ENCODE measurements around the gene SFXN4. TPM values are rescaled to one million over a fixed set of nuclear protein-coding genes. Genes with fewer than 3 reads are reported as not detected.
A peak's percentile ranks its signal among the peaks of the same experiment; 100 is the strongest.
"Not testable (repeated sequence)": the region's sequence is repeated elsewhere in the genome, so short reads cannot be mapped to it uniquely, and the experiment has no call there.

The SFXN4 gene
- polyA plus RNA-seq, 1 donor: 24.0 TPM

DNA sequence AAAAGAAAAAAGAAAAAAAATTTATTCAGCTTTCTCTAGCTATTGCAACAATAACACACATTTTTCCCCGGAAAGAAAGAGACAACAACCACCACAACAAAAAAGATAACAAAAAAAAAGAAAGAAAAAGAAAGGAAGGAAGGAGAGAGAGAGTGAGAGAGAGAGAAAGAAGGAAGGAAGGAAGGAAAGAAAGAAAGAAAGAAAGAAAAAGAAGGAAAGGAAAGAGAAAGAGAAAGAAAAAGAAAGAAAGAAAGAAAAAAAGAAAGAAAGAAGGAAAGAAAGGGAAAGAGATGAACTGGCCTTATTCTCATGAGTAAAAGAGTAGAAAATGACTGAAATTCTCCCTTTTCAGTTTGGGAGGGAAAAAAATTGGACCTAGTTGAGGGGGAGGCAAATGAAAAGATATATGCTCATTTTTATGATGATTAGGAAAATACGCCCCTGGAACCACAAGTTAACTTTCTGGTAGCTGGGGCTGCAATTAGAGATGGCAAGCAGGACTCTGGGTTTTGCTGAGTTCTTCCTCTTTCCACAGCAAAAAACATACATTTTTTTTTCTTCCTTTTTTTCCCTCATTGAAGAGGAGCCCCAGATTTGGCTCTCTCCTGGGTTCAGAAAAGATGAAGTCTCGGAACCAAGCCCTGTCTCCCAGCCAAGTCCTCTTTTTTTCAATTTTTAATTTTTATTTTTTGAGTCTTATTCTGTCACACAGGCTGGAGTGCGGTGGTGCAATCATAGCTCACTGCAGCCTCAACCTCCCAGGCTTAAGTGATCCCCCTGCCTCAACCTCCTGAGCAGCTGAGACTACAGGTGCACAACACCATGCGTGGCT lies 25.7 kb upstream of the SFXN4 start:
- DNase-seq (ENCODE audit: low read depth): no peak

GRCh38 chr10:119190353-119190752 lies 24.8 kb upstream of the SFXN4 start:
- no peak for DNase-seq (ENCODE audit: low read depth)

DNA sequence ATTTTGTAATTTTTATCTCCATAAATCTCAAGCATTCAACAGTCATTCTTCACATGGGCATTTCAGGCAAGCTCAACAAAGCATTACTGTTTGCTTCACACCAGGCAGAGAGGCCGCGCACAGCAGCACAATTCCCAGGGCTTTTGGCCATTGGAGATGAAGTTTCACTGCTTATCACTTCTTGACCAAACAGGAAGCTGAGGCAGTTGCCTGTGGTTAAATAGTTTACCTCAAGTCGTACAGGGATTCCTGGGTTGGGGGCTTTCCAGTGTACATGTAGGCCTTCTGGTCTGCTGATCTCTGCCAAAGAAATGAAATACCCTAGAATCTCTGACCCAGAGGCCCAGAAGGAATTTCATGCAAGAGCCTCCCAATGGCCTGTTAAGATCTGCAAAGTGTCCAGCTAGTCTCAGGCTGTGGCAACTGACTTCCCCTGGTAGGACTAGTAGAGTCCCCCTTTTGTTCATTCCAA lies 24.3 kb upstream of the SFXN4 start:
- DNase-seq (ENCODE audit: low read depth): no peak

GRCh38 chr10:119183664-119184412 lies 18.3 kb upstream of the SFXN4 start:
- DNase-seq (ENCODE audit: low read depth): no peak

DNA sequence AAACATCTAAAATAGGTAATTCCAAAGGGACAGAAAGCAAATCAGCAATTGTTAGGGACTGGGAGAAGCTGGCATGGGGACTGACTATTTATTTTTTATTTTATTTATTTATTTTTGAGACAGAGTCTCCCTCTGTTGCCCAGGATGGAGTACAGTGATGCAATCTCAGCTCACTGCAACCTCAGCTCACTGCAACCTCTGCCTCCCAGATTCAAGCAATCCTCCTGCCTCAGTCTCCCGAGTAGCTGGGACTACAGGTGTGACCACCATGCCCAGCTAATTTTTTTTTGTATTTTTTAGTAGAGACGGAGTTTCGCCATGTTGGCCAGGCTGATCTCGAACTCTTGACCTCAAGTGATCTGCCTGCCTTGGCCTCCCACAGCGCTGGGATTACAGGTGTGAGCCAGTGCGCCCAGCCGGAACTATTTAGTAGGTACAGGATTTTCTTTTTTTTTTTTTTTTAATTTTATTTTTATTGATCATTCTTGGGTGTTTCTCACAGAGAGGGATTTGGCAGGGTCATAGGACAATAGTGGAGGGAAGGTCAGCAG lies 15.4 kb upstream of the SFXN4 start:
- DNase-seq (ENCODE audit: low read depth): not testable (repeated sequence)

GRCh38 chr10:119178372-119179119 lies 13.0 kb upstream of the SFXN4 start, which contains the start of gene PRDX3:
Gene PRDX3, minus strand, starts transcription at chr10:119178812. Its CDS starts 22 bp downstream, at chr10:119178790.
- DNase-seq (ENCODE audit: low read depth): peak; percentile 51

GRCh38 chr10:119177708-119178371 lies 12.3 kb upstream of the SFXN4 start:
- no peak for DNase-seq (ENCODE audit: low read depth)

DNA sequence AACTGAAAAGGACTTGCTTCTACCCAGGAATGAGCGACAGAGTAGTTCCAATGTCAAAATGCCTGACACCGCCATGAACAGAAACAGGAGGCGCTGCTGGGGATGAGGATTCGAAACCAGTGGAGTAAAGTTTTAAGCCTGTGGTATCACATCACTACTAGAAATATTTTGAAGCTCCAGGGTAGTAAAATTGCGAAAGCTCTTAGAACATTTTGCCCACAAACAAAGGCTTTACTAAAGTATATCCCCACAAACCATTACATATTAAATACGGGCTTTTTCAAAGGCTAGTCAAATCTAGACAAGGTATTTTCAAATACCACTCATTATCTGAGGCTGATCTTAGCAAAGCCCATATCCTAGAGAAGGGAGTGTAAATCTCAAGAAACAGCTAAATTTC lies 10.7 kb upstream of the SFXN4 start:
- no peak for DNase-seq (ENCODE audit: low read depth)

- DNase-seq (ENCODE audit: low read depth): no peak
Measured at GRCh38 chr10:119174109-119174508, 8.6 kb upstream of the SFXN4 start.

DNA sequence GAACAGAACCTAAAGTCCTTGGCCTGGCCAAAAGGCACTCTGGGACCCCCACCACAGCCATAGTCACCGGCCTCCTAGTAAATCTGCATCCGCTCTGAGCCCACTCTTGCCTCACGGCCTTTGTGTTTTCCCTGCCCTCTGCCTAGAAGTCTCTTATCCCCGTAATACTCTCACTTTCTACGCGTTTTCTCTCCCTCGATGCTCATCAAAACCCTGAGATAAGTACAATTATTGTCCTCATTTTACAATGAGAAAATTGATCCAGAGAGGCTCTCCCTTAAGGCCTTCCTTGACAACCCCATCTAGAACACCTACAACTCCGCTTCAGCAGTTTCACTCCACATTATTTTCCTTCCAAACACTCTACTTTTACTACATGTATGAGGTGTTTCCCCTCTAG lies 1.5 kb upstream of the SFXN4 start:
- DNase-seq (ENCODE audit: low read depth): no peak

DNA sequence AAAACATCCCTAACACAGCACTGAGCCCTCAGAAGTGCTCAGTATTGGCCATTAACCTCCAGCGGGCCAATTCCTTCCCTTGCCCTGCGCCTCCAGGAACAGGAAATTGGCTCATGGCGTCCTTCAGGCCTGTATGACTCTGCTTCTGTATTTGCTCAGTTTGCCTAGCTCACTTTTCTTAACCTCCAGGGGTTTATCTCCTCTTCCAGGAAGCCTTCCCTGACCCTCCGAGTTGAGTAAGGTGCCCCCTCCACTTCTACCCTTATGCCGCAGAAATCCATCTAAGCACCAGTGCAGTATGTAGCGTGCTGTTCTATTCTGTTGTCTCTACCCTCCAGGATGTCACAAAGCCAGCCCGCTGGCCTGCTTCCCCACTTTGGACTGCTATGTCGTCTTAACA lies 1.1 kb upstream of the SFXN4 start:
- no peak for DNase-seq (ENCODE audit: low read depth)

DNA sequence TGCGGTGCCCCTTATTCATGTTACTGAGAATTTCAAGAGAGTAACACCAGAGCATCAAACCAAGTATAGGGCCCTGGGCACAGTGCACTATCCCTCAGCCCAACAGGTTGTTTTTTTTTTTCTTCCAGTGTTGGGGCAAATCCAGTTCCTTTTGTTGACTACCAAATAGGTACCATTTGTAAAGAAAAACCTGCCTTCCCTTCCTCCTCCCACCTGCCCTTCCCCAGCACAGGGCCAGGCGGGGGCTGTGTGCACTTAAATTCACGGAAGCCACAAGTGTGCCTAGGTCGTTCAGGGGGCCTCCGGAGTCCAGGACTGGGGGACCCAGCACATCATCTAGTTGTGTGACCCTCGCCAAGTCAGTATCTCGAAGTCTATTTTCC lies 595 bp upstream of the SFXN4 start:
- no peak for DNase-seq (ENCODE audit: low read depth)

- no peak for DNase-seq (ENCODE audit: low read depth)
Measured at GRCh38 chr10:119162452-119163092, 2.9 kb downstream of the SFXN4 start.

DNA sequence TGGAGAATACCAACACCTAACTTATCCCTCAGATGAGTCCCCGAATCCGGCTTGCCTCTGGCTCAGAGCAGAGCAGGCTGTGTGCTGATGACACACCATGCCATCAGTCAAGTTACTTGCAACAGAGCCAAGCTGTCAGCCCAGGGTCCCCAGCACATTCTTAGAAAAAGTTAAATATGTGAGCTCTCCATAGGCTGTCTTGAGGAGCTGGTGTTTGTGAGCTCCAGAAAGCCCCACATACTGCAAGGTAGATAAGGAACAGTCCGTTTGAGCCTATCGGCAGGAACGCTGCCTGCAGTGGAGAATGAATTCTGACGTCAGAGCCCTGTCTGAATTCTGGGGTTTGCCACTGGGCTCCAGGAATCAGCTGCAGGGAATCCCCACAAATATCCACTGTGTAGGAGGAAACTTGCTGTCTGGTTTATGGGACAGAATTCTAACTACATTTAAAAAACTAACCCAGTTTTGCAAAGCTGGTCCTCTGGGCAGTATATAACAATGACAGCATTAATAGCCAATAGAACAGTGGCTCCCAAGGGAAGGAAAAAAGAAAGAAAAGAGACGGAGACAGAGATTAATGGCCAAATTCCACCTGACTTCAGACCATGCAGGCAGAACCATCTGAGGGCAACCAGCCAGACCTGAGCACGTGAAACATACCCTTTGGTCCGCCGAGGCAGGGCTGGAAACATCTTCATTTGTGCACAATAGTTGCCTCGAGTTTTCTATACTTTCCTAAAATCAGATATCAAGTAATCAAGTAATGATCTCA lies 3.6 kb downstream of the SFXN4 start:
- no peak for DNase-seq (ENCODE audit: low read depth)

DNA sequence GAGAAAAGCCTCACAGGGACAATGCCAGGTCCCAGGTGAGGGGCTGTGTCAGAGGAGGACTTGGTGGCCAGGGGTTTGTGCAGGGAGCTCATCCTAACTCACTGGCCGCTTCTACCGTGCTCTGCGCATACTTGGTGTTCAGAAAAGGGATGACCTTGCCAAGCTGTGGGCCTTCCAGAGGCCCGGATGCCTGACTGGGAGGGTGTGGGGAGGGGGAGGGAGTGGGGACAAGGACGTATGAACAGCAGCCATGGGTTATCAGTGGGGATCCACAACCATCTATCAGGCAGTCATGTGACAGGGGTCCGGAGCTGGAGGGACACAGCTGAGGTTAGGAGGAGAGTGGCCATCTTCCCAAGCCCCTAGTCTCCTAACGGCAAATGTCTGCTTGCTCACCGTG lies 6.2 kb downstream of the SFXN4 start:
- no peak for DNase-seq (ENCODE audit: low read depth)

GRCh38 chr10:119153661-119154060 lies 11.9 kb downstream of the SFXN4 start:
- DNase-seq (ENCODE audit: low read depth): no peak

DNA sequence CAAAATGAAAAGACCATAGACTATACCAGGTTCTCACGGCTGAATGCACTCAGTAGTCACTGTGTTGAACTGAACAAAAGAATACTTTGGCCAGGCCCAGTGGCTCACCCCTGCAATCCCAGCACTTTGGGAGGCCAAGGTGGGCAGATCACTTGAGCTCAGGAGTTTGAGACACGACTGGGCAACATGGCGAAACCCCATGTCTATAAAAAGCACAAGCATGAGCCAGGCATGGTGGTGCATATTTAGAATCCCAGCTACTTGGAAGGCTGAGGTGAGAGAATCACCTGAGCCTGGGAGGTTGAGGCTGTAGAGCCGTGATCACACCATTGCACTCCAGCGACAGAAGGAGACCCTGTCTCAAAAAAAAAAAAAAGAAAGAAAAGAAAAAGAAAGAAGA lies 12.5 kb downstream of the SFXN4 start:
- DNase-seq (ENCODE audit: low read depth): no peak

- not testable (repeated sequence) for DNase-seq (ENCODE audit: low read depth)
Measured at GRCh38 chr10:119151601-119152000, 13.9 kb downstream of the SFXN4 start.

GRCh38 chr10:119149729-119150128 lies 15.8 kb downstream of the SFXN4 start:
- no peak for DNase-seq (ENCODE audit: low read depth)

DNA sequence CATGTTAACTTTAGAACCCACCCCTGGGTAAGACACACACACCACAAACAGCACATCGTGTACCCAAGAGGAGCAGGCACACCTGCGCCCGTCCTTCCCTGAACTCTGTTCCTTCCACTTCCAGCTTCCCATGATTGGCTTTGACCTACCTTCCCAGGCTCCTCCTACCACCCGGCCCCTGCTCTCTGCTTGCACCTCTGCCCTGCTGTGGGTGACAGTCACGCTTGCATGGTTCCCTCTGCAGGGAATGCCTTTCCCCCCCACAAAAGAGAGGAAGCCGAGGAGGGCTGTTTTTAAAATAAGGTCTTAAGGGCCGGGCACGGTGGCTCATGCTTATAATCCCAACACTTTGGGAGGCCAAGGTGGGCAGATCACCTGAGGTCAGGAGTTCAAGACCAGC lies 16.4 kb downstream of the SFXN4 start:
- DNase-seq (ENCODE audit: low read depth): no peak

All from forelimb muscle (tissue), 1 donor.